ENCODE results near the gene TSPAN9.

Gene TSPAN9

DNA sequence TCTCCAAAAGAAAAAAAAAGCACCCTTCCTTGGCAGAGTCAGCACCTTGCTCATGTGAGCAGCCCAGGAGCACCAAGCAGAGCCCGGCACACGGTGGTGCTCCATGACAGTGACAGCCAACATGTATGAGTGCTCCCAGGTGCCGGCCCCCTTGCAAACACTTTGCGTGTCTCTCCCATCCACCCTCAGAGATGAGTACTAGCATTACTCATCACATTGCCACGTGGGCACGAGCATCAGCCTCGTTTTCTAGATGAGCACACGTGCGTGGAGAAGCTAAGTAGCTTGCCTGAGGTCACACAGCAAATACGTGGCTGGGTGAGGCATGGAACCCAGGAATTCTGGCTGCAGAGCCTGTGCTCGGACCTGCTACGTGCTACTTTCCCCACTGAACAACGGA is 235.9 kb downstream of the TSPAN9 start:
- Histone ChIP-seq H3K36me3 (ENCODE audit: low read length) (no peaks in the 10 kb centered on the region), H3K4me3 (ENCODE audit: insufficient read depth, low read length, poor library complexity, severe bottlenecking) (no peak overlapping the region), H3K9me3 (ENCODE audit: insufficient read depth, low read length) (no peaks in the 10 kb centered on the region), H3K79me2 (ENCODE audit: insufficient read depth, low read length) (no peaks in the 10 kb centered on the region), H3K27ac (ENCODE audit: low read depth, low read length) (no peak overlapping the region), H3K4me2 (ENCODE audit: low read depth, low read length, poor library complexity, severe bottlenecking) (no peak overlapping the region), H2AFZ (ENCODE audit: low read depth, low read length, severe bottlenecking) (no peak overlapping the region), H3K27me3 (ENCODE audit: low read length) (no peaks in the 10 kb centered on the region), H3F3A (ENCODE audit: insufficient read depth) (no peaks in the 10 kb centered on the region), H3K9me2 (replicated peaks; ENCODE audit: insufficient read depth, low read length) (no peaks in the 10 kb centered on the region), H3K9ac (ENCODE audit: low read length) (no peak overlapping the region), H4K20me1 (ENCODE audit: low read depth, low read length) (no peaks in the 10 kb centered on the region)
- TF ChIP-seq, protein P1, sequence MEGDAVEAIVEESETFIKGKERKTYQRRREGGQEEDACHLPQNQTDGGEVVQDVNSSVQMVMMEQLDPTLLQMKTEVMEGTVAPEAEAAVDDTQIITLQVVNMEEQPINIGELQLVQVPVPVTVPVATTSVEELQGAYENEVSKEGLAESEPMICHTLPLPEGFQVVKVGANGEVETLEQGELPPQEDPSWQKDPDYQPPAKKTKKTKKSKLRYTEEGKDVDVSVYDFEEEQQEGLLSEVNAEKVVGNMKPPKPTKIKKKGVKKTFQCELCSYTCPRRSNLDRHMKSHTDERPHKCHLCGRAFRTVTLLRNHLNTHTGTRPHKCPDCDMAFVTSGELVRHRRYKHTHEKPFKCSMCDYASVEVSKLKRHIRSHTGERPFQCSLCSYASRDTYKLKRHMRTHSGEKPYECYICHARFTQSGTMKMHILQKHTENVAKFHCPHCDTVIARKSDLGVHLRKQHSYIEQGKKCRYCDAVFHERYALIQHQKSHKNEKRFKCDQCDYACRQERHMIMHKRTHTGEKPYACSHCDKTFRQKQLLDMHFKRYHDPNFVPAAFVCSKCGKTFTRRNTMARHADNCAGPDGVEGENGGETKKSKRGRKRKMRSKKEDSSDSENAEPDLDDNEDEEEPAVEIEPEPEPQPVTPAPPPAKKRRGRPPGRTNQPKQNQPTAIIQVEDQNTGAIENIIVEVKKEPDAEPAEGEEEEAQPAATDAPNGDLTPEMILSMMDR (IDR thresholded peaks at IDR 0.05; ENCODE audit: insufficient read depth, low read length, poor library complexity, severe bottlenecking) = no peak
- TF ChIP-seq EZH2phosphoT487 (conservative IDR thresholded peaks at IDR 0.05; ENCODE audit: low read length) = no peak

DNA sequence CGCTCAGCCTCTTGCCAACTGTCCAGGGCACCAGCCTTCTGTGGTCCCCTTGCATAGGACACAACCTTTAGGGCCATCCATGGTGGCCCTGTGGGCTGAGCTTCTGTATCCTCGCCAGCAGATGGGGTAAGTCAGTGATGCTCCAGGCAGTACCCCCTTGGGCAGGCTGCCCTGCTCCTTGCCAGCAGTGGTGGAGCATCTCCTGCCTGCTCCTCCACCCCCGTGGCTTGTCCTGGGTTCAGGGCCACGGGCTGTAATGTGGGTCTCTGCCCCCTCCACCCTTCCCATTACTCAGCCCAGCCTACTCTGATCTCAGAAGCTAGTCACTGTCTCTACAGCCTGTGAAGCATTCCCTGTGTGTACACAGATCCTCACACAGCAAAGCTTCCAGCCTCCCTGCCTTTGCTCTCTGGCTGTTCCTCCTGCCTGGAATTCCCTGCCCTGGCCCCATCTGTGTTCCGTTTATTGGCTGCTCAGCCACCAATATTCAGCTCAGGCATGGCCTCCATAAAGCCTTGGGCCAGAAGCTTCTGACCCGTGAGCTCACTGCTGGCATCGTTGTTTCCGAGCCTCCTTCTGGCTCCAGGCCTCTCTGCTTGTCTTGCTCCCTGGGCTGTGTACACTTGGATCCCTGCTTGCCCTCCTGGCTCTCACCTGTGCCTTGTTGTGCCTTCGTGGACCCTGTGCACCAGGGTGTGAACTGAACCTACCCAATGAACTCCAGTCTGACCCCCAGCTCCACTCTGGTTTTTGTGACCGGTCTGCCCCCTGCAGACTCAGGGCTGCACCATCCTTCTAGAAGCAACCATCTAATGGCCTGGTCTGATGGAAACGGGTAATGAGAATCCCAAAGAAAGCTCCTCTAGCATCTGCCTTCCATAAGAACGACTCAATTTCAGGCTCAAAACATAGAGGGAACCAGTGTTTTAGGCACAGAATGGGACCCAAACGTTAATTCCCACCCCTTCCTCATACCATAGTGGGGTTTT is 236.8 kb downstream of the TSPAN9 start:
- Histone ChIP-seq H3K79me2 (ENCODE audit: insufficient read depth, low read length) (no peaks in the 10 kb centered on the region), H3K27ac (ENCODE audit: low read depth, low read length) (no peak overlapping the region), H4K20me1 (ENCODE audit: low read depth, low read length) (no peaks in the 10 kb centered on the region), H3K9me2 (replicated peaks; ENCODE audit: insufficient read depth, low read length) (no peaks in the 10 kb centered on the region), H2AFZ (ENCODE audit: low read depth, low read length, severe bottlenecking) (no peak overlapping the region), H3K4me3 (ENCODE audit: insufficient read depth, low read length, poor library complexity, severe bottlenecking) (no peak overlapping the region), H3K4me2 (ENCODE audit: low read depth, low read length, poor library complexity, severe bottlenecking) (no peak overlapping the region), H3K9me3 (ENCODE audit: insufficient read depth, low read length) (no peaks in the 10 kb centered on the region), H3K27me3 (ENCODE audit: low read length) (no peaks in the 10 kb centered on the region), H3K9ac (ENCODE audit: low read length) (no peak overlapping the region), H3K36me3 (ENCODE audit: low read length) (no peaks in the 10 kb centered on the region), H3F3A (ENCODE audit: insufficient read depth) (no peaks in the 10 kb centered on the region)
- TF ChIP-seq, protein P1 (IDR thresholded peaks at IDR 0.05; ENCODE audit: insufficient read depth, low read length, poor library complexity, severe bottlenecking) = no peak
- no peak for TF ChIP-seq EZH2phosphoT487 (conservative IDR thresholded peaks at IDR 0.05; ENCODE audit: low read length)

DNA sequence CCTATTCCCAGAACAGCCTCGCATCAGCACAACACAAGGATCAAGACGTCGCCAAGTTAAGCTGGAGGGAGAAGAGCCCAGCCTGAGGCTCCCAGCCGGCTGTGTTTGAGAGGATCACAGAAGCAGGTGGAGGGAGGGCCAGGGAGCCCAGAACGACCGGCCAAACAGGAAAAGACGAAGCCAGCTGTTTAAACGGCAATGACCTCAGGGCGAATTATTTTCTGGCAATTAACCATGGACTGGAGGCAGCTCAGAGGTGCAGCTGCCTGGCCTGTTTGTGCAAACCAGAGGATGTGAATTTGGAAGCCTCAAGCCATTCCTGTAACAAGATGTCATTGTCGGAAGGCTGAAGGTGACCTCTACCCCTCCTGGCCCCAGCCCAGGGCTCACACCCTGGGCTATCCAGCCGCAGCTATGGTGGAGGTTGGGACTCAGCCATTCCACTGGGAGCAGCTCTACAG is 238.1 kb downstream of the TSPAN9 start:
- H3K9me3 ChIP-seq (ENCODE audit: insufficient read depth, low read length) = no peaks in the 10 kb centered on the region
- H3K27me3 ChIP-seq (ENCODE audit: low read length) = no peaks in the 10 kb centered on the region
- H3K79me2 ChIP-seq (ENCODE audit: insufficient read depth, low read length) = no peaks in the 10 kb centered on the region
- no peak overlapping the region for H3K27ac ChIP-seq (ENCODE audit: low read depth, low read length)
- H3K4me2 ChIP-seq (ENCODE audit: low read depth, low read length, poor library complexity, severe bottlenecking) = no peak overlapping the region
- H3K4me3 ChIP-seq (ENCODE audit: insufficient read depth, low read length, poor library complexity, severe bottlenecking) = no peak overlapping the region
- H3F3A ChIP-seq (ENCODE audit: insufficient read depth) = no peaks in the 10 kb centered on the region
- no peak for TF ChIP-seq EZH2phosphoT487 (conservative IDR thresholded peaks at IDR 0.05; ENCODE audit: low read length)
- no peaks in the 10 kb centered on the region for H3K9me2 ChIP-seq (replicated peaks; ENCODE audit: insufficient read depth, low read length)
- no peak overlapping the region for H2AFZ ChIP-seq (ENCODE audit: low read depth, low read length, severe bottlenecking)
- no peak overlapping the region for H3K9ac ChIP-seq (ENCODE audit: low read length)
- H4K20me1 ChIP-seq (ENCODE audit: low read depth, low read length) = no peaks in the 10 kb centered on the region
- H3K36me3 ChIP-seq (ENCODE audit: low read length) = no peaks in the 10 kb centered on the region

All from SU-DHL-6 (cell line).